C4-2B (cell line): ENCODE data around the gene GP1BA.

ENCODE experiments used
- CTCF ChIP-seq: fragments of 450-650 bp; conservative IDR thresholded peaks from 2 replicates; pipeline ENCODE4 v1.5.1; 2017; ENCODE audit warnings: mild to moderate bottlenecking
- ZFX ChIP-seq: fragments of 450-650 bp; IDR thresholded peaks from 2 replicates; pipeline ENCODE4 v1.6.1; 2017

GRCh38 chr17:4965311-4965986 is 33.4 kb downstream of the GP1BA start:
- TF ChIP-seq CTCF, result no peak
- TF ChIP-seq ZFX, result no peak
